IMR-90 (cell line): Measurements from ENCODE around the gene DPH6.

Experiments
- CTCF ChIP-seq: conservative IDR thresholded peaks from 2 replicates; pipeline ENCODE4 v1.5.1; 2012; ENCODE audit warnings: mild to moderate bottlenecking, low read depth, low read length, improper control_type of control experiment
- RCOR1 ChIP-seq: IDR thresholded peaks from 2 replicates; pipeline ENCODE4 v1.6.1; 2012; ENCODE audit warnings: mild to moderate bottlenecking, low read length, improper control_type of control experiment; ENCODE audit not compliant: insufficient replicate concordance

GRCh38 chr15:35519052-35519451, 26.9 kb downstream of the DPH6 start:
- TF ChIP-seq CTCF (no peak), RCOR1 (no peak)
